ENCODE data around the gene SMCO3. TPM values are rescaled to one million over a fixed set of nuclear protein-coding genes. Genes with fewer than 3 reads are reported as not detected.

SMCO3 gene
- total RNA-seq, 1 experiment from 2014 or later, result not detected

DNA sequence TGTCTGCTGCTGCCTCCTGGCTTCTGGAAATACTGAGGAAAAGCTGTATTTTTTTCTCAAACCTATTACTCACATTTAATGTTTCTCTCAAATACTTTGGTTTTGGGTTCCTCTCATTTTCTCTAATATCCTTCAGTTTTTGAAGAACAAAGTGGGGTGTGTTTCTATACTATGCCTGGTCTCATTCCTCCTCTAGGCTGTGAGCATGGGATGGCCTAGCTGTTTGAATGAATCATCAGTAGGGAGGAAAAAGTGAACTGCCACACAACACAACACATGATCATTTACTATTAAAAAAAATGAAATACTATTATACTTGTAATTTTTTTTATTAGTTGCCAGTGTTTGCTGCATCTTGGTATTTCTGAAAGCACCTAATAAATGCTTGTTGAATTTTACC lies 11.3 kb upstream of the SMCO3 start:
- intact Hi-C loops (cut with micrococcal nuclease), result no loop called here

More for the DNA sequence above, 11.3 kb upstream of the SMCO3 start:
- POLR2A ChIA-PET, result no interaction called here
- Histone ChIP-seq H3K79me2 (ENCODE audit: insufficient read depth, low read length) (no peaks in the 10 kb centered on the region), H3K9ac (ENCODE audit: low read length) (no peak overlapping the region), H3K9me3 (ENCODE audit: control insufficient read depth in 1 of 2, insufficient read depth in 1 of 2, low read depth in 1 of 2, low read length in 2 of 2) (no peaks in the 10 kb centered on the region), H2AFZ (ENCODE audit: low read depth, low read length, poor library complexity, severe bottlenecking) (no peak overlapping the region), H3K9me2 (ENCODE audit: insufficient read depth) (no peaks in the 10 kb centered on the region), H3K27ac (ENCODE audit: low read depth, low read length) (no peak overlapping the region), H4K20me1 (ENCODE audit: insufficient read depth) (no peaks in the 10 kb centered on the region), H3K27me3 (ENCODE audit: insufficient read depth, low read length) (no peaks in the 10 kb centered on the region), H3K4me2 (ENCODE audit: low read length) (no peak overlapping the region), H3K4me3 (replicated peaks in 1 of 2; ENCODE audit: low read depth in 1 of 2, low read length in 2 of 2) (no peak overlapping the region), H3K4me1 (ENCODE audit: control insufficient read depth in 1 of 2, insufficient read depth in 2 of 2, low read length in 2 of 2) (no peaks in the 10 kb centered on the region), H3K36me3 (ENCODE audit: control insufficient read depth in 1 of 2, insufficient read depth in 2 of 2, low read length in 2 of 2) (no peaks in the 10 kb centered on the region)
- ATAC-seq (no peak), DNase-seq (ENCODE audit: low read depth, low spot score) (no peak)
- CTCF ChIA-PET, result no interaction called here
- RAD21 ChIA-PET (ENCODE audit: low non-redundant PET in 1 of 2, low total read pairs in 2 of 2, uncharacterized antibody in 2 of 2, unreplicated experiment in 2 of 2), result no interaction called here
- no TSS peak for BruUV-seq (replicated peaks)
- TF ChIP-seq ATF3 (IDR thresholded peaks at IDR 0.05), result no peak
- no peak for TF ChIP-seq POLR2A (IDR thresholded peaks at IDR 0.05; ENCODE audit: borderline replicate concordance, extremely low read depth, insufficient read depth, insufficient read length)
- TF ChIP-seq EZH2phosphoT487 (IDR thresholded peaks at IDR 0.05; ENCODE audit: borderline replicate concordance), result no peak
- no peak for TF ChIP-seq ZFX (IDR thresholded peaks at IDR 0.05)
- TF ChIP-seq EGR1 (IDR thresholded peaks at IDR 0.05; ENCODE audit: low read depth), result no peak
- no peak for TF ChIP-seq ZNF274 (IDR thresholded peaks at IDR 0.05; ENCODE audit: low read depth, low read length)
- TF ChIP-seq CEBPB (IDR thresholded peaks at IDR 0.05; ENCODE audit: low read depth), result no peak
- no peak for TF ChIP-seq SIN3A (IDR thresholded peaks at IDR 0.05; ENCODE audit: low read depth)
- no peak for TF ChIP-seq JUND (IDR thresholded peaks at IDR 0.05)
- TF ChIP-seq POLR2AphosphoS5 (IDR thresholded peaks at IDR 0.05; ENCODE audit: low read depth, low read length), result no peak
- no peak for TF ChIP-seq FOSL1 (IDR thresholded peaks at IDR 0.05; ENCODE audit: low read depth)
- no peak for TF ChIP-seq CBX3 (IDR thresholded peaks at IDR 0.05; ENCODE audit: low read depth)
- no peak for TF ChIP-seq EZH2 (IDR thresholded peaks at IDR 0.05)
- no peak for TF ChIP-seq SP1 (IDR thresholded peaks at IDR 0.05; ENCODE audit: low read depth)
- TF ChIP-seq SRF (IDR thresholded peaks at IDR 0.05; ENCODE audit: low read depth), result no peak
- TF ChIP-seq ELF1 (IDR thresholded peaks at IDR 0.05; ENCODE audit: borderline replicate concordance, low read depth), result no peak
- TF ChIP-seq ZBTB33 (IDR thresholded peaks at IDR 0.05; ENCODE audit: extremely low read depth, insufficient replicate concordance, low read length), result no peak
- no peak for TF ChIP-seq TCF7L2 (IDR thresholded peaks at IDR 0.05; ENCODE audit: borderline replicate concordance, extremely low read depth, insufficient read depth, insufficient read length)
- TF ChIP-seq, protein P1, sequence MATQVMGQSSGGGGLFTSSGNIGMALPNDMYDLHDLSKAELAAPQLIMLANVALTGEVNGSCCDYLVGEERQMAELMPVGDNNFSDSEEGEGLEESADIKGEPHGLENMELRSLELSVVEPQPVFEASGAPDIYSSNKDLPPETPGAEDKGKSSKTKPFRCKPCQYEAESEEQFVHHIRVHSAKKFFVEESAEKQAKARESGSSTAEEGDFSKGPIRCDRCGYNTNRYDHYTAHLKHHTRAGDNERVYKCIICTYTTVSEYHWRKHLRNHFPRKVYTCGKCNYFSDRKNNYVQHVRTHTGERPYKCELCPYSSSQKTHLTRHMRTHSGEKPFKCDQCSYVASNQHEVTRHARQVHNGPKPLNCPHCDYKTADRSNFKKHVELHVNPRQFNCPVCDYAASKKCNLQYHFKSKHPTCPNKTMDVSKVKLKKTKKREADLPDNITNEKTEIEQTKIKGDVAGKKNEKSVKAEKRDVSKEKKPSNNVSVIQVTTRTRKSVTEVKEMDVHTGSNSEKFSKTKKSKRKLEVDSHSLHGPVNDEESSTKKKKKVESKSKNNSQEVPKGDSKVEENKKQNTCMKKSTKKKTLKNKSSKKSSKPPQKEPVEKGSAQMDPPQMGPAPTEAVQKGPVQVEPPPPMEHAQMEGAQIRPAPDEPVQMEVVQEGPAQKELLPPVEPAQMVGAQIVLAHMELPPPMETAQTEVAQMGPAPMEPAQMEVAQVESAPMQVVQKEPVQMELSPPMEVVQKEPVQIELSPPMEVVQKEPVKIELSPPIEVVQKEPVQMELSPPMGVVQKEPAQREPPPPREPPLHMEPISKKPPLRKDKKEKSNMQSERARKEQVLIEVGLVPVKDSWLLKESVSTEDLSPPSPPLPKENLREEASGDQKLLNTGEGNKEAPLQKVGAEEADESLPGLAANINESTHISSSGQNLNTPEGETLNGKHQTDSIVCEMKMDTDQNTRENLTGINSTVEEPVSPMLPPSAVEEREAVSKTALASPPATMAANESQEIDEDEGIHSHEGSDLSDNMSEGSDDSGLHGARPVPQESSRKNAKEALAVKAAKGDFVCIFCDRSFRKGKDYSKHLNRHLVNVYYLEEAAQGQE (IDR thresholded peaks at IDR 0.05; ENCODE audit: low read depth), result no peak
- no peak for TF ChIP-seq RAD21 (IDR thresholded peaks at IDR 0.05; ENCODE audit: low read depth)
